ENCODE data around the gene TSPO. TPM values are rescaled to one million over a fixed set of nuclear protein-coding genes. Genes with fewer than 3 reads are reported as not detected.

Gene TSPO
- total and polyA plus RNA-seq, 2 experiments from 2014 or later, result 34.6 to 44.7 TPM

DNA sequence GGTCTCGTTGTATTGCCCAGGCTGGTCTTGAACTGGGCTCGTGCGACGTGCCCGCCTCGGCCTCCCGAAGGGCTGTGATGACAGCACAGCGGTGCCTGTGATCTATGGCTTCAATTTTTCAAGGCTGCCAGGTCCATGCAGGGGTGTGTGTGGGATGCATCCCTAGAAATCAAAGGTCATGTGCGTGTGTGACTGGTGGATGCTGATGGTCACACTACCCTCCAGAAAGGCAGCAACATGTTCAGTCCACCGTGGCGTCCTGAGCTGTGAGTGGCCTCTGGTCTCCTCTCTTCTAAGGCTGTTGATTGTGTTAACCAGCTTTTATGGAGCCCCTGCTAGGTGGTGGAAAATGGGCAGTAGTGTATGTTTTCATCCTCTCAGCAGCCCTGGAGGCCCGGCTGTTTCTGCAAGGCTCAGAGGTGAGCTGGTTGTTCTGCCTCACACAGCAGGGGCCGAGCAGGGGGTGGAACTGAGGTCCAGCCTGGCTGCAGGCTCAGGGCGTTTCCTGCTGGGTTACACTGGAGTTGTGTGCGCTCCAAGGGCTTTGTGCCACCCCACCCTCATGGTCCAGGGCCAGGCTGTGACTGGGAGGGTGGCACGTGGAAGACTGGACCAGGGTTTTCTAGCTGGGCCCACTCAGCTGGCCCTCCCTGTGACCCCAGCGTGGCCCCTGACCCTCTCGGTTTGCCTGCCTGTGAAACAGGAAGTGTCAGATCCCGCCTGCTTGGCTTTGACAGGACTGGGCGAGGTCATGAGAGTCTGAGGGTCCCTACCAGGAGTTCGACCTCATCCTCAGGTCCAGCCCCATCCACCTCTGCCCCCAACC lies 33.1 kb upstream of the TSPO start (continued):
- no peak for TF ChIP-seq POLR2AphosphoS5 (IDR thresholded peaks at IDR 0.05; ENCODE audit: low read depth)
- no peak for TF ChIP-seq ETS1 (IDR thresholded peaks at IDR 0.05)

GRCh38 chr22:43118953-43119458 lies 32.4 kb upstream of the TSPO start:
- no peak overlapping the region for H3K4me3 ChIP-seq
- Mint-ChIP-seq H3K4me1 (peaks cover 7% of the 10 kb centered on the region; the same call in 2 of the 3 replicates), H3K9me3 (no peaks in the 10 kb centered on the region; the same call in 2 of the 3 replicates), H3K27ac (no peak overlapping the region), H3K27me3 (ENCODE audit: insufficient read depth, low read depth, poor library complexity) (peaks cover 7% of the 10 kb centered on the region), H3K36me3 (ENCODE audit: low read depth) (no peaks in the 10 kb centered on the region), H3K4me3 (no peak overlapping the region)
- no peak overlapping the region for H3K4me2 ChIP-seq
- H2AFZ ChIP-seq, result no peak overlapping the region
- no peaks in the 10 kb centered on the region for H3K79me2 ChIP-seq (replicated peaks; ENCODE audit: insufficient read depth)
- no peaks in the 10 kb centered on the region for H4K20me1 ChIP-seq (replicated peaks; ENCODE audit: insufficient read depth)
- H3K4me1 ChIP-seq (ENCODE audit: insufficient read depth), result no peaks in the 10 kb centered on the region
- ATAC-seq, result no peak
- H3K27ac ChIP-seq (ENCODE audit: low read depth), result no peak overlapping the region
- no peaks in the 10 kb centered on the region for H3K9me2 ChIP-seq (ENCODE audit: insufficient read depth)
- no peaks in the 10 kb centered on the region for H3F3A ChIP-seq (replicated peaks; ENCODE audit: low read depth)
- H3K36me3 ChIP-seq (ENCODE audit: insufficient read depth), result no peaks in the 10 kb centered on the region
- no peak for DNase-seq (ENCODE audit: low spot score)
- no peaks in the 10 kb centered on the region for H3K27me3 ChIP-seq (ENCODE audit: insufficient read depth)
- TF ChIP-seq, protein P1, sequence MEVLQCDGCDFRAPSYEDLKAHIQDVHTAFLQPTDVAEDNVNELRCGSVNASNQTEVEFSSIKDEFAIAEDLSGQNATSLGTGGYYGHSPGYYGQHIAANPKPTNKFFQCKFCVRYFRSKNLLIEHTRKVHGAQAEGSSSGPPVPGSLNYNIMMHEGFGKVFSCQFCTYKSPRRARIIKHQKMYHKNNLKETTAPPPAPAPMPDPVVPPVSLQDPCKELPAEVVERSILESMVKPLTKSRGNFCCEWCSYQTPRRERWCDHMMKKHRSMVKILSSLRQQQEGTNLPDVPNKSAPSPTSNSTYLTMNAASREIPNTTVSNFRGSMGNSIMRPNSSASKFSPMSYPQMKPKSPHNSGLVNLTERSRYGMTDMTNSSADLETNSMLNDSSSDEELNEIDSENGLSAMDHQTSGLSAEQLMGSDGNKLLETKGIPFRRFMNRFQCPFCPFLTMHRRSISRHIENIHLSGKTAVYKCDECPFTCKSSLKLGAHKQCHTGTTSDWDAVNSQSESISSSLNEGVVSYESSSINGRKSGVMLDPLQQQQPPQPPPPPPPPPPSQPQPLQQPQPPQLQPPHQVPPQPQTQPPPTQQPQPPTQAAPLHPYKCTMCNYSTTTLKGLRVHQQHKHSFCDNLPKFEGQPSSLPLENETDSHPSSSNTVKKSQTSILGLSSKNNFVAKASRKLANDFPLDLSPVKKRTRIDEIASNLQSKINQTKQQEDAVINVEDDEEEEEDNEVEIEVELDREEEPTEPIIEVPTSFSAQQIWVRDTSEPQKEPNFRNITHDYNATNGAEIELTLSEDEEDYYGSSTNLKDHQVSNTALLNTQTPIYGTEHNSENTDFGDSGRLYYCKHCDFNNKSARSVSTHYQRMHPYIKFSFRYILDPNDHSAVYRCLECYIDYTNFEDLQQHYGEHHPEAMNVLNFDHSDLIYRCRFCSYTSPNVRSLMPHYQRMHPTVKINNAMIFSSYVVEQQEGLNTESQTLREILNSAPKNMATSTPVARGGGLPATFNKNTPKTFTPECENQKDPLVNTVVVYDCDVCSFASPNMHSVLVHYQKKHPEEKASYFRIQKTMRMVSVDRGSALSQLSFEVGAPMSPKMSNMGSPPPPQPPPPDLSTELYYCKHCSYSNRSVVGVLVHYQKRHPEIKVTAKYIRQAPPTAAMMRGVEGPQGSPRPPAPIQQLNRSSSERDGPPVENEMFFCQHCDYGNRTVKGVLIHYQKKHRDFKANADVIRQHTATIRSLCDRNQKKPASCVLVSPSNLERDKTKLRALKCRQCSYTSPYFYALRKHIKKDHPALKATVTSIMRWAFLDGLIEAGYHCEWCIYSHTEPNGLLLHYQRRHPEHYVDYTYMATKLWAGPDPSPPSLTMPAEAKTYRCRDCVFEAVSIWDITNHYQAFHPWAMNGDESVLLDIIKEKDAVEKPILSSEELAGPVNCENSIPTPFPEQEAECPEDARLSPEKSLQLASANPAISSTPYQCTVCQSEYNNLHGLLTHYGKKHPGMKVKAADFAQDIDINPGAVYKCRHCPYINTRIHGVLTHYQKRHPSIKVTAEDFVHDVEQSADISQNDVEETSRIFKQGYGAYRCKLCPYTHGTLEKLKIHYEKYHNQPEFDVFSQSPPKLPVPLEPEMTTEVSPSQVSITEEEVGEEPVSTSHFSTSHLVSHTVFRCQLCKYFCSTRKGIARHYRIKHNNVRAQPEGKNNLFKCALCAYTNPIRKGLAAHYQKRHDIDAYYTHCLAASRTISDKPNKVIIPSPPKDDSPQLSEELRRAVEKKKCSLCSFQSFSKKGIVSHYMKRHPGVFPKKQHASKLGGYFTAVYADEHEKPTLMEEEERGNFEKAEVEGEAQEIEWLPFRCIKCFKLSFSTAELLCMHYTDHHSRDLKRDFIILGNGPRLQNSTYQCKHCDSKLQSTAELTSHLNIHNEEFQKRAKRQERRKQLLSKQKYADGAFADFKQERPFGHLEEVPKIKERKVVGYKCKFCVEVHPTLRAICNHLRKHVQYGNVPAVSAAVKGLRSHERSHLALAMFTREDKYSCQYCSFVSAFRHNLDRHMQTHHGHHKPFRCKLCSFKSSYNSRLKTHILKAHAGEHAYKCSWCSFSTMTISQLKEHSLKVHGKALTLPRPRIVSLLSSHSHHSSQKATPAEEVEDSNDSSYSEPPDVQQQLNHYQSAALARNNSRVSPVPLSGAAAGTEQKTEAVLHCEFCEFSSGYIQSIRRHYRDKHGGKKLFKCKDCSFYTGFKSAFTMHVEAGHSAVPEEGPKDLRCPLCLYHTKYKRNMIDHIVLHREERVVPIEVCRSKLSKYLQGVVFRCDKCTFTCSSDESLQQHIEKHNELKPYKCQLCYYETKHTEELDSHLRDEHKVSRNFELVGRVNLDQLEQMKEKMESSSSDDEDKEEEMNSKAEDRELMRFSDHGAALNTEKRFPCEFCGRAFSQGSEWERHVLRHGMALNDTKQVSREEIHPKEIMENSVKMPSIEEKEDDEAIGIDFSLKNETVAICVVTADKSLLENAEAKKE (CRISPR knock-in tag; IDR thresholded peaks at IDR 0.05), result no peak
- TF ChIP-seq JUNB (IDR thresholded peaks at IDR 0.05; ENCODE audit: unreplicated experiment) (no peak), ZNF114 (CRISPR knock-in tag; IDR thresholded peaks at IDR 0.05) (no peak), ETS1 (IDR thresholded peaks at IDR 0.05) (no peak), REST (IDR thresholded peaks at IDR 0.05; ENCODE audit: unreplicated experiment) (no peak), POLR2AphosphoS5 (IDR thresholded peaks at IDR 0.05; ENCODE audit: low read depth) (no peak), EZH2 (IDR thresholded peaks at IDR 0.05; ENCODE audit: low read depth, unreplicated experiment) (no peak), EZH2phosphoT487 (IDR thresholded peaks at IDR 0.05; ENCODE audit: unreplicated experiment) (no peak)
- TF ChIP-seq, protein P2, sequence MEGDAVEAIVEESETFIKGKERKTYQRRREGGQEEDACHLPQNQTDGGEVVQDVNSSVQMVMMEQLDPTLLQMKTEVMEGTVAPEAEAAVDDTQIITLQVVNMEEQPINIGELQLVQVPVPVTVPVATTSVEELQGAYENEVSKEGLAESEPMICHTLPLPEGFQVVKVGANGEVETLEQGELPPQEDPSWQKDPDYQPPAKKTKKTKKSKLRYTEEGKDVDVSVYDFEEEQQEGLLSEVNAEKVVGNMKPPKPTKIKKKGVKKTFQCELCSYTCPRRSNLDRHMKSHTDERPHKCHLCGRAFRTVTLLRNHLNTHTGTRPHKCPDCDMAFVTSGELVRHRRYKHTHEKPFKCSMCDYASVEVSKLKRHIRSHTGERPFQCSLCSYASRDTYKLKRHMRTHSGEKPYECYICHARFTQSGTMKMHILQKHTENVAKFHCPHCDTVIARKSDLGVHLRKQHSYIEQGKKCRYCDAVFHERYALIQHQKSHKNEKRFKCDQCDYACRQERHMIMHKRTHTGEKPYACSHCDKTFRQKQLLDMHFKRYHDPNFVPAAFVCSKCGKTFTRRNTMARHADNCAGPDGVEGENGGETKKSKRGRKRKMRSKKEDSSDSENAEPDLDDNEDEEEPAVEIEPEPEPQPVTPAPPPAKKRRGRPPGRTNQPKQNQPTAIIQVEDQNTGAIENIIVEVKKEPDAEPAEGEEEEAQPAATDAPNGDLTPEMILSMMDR (conservative IDR thresholded peaks at IDR 0.05; ENCODE audit: low read depth in 2 of 2), result no peak
